Measurements from ENCODE around the gene RAD54L2. TPM values are rescaled to one million over a fixed set of nuclear protein-coding genes. Genes with fewer than 3 reads are reported as not detected.

RAD54L2 gene
- polyA plus RNA-seq, 3 donors = 3.6 to 7.3 (median 3.6) TPM

DNA sequence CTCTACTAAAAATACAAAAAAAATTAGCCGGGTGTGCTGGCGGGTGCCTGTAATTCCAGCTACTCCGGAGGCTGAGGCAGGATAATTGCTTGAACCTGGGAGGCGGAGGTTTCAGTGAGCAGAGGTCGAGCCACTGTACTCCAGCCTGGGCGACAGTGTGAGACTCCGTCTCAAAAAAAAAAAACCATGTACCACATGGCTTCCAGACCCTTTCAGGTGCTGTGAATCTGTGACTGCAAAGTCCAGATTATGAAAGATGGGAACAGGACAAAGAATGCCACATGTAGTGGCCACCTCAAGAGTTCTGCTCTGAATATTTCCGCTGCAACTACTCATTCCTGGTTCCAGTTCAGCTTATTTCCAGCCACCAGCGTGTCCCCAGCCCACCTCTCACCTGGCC, 30.3 kb upstream of the RAD54L2 start:
- intact Hi-C loops (cut with micrococcal nuclease) = loop anchor here in 1 of 2 donors (10.0 kb wide), 1 partner anchor 297 kb away; no protein-coding TSS in a partner anchor
- DNase-seq = no peak
- H3K27me3 ChIP-seq (ENCODE audit: control insufficient read depth in 2 of 2, insufficient read depth in 2 of 2, low read length in 2 of 2) = no peaks in the 10 kb centered on the region
- H3K4me2 ChIP-seq (replicated peaks; ENCODE audit: extremely low read depth, low read length, poor library complexity, severe bottlenecking) = no peak overlapping the region
- Mint-ChIP-seq H3K9me3 (no peaks in the 10 kb centered on the region), H3K27me3 (ENCODE audit: low read depth in 3 of 3) (peaks cover 0 to 3% (median 2%) of the 10 kb centered on the region in 3 donors), H3K27ac (no peak overlapping the region), H3K4me1 (peaks cover 10% of the 10 kb centered on the region), H3K36me3 (no peaks in the 10 kb centered on the region), H3K4me3 (no peak overlapping the region)
- TF ChIP-seq, protein P1, sequence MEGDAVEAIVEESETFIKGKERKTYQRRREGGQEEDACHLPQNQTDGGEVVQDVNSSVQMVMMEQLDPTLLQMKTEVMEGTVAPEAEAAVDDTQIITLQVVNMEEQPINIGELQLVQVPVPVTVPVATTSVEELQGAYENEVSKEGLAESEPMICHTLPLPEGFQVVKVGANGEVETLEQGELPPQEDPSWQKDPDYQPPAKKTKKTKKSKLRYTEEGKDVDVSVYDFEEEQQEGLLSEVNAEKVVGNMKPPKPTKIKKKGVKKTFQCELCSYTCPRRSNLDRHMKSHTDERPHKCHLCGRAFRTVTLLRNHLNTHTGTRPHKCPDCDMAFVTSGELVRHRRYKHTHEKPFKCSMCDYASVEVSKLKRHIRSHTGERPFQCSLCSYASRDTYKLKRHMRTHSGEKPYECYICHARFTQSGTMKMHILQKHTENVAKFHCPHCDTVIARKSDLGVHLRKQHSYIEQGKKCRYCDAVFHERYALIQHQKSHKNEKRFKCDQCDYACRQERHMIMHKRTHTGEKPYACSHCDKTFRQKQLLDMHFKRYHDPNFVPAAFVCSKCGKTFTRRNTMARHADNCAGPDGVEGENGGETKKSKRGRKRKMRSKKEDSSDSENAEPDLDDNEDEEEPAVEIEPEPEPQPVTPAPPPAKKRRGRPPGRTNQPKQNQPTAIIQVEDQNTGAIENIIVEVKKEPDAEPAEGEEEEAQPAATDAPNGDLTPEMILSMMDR (IDR thresholded peaks at IDR 0.05) = no peak
- 90% methylated on average over 9 of the region's 9 CpGs for WGBS (ENCODE audit: insufficient coverage)
- no peaks in the 10 kb centered on the region for H3K79me2 ChIP-seq (ENCODE audit: insufficient read depth, low read length)
- H2AFZ ChIP-seq (ENCODE audit: insufficient read depth, low read depth, low read length, poor library complexity, severe bottlenecking) = no peak overlapping the region
- H3K27ac ChIP-seq (ENCODE audit: low read depth in 1 of 2, low read length in 2 of 2) = no peak overlapping the region
- no peaks in the 10 kb centered on the region for H4K20me1 ChIP-seq (ENCODE audit: insufficient read depth, low read length)
- H3K9me3 ChIP-seq (replicated peaks in 1 of 2; ENCODE audit: control insufficient read depth in 1 of 2, insufficient read depth in 1 of 2, low read length in 2 of 2) = no peaks in the 10 kb centered on the region
- H3K9ac ChIP-seq (ENCODE audit: insufficient read depth, low read length, poor library complexity, severe bottlenecking) = no peak overlapping the region
- no peak overlapping the region for H3K4me3 ChIP-seq (replicated peaks in 1 of 3; ENCODE audit: low read depth in 2 of 3, low read length in 3 of 3)
- H3K4me1 ChIP-seq (ENCODE audit: control insufficient read depth in 1 of 2, insufficient read depth in 2 of 2, low read length in 2 of 2) = peaks cover 4 to 5% of the 10 kb centered on the region in 2 donors
- no peaks in the 10 kb centered on the region for H3K36me3 ChIP-seq (replicated peaks in 1 of 2; ENCODE audit: control insufficient read depth in 1 of 2, insufficient read depth in 2 of 2, low read length in 2 of 2)

DNA sequence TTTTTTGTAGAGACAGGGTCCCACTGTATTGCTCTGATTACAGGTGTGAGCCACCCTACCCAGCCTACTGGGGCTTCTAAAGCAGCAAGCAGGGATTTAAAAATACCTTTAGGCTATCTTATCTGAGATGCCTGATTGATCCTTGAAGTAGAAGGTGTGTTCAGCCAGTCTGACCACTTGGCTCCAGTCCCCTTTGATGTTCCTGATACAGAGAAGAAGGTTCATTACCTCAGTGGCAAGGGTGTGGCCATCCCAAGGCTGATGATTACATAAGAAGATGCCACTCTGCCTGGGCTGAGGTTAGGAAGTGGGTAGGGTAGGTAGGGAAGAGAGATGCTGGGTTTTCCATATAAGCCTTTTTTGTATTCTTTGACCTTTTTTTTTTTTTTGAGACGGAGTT, 27.5 kb upstream of the RAD54L2 start:
- no peak overlapping the region for H3K27ac Mint-ChIP-seq
- H3K9me3 ChIP-seq (replicated peaks in 1 of 2; ENCODE audit: control insufficient read depth in 1 of 2, insufficient read depth in 1 of 2, low read length in 2 of 2) = no peaks in the 10 kb centered on the region
- H3K9ac ChIP-seq (ENCODE audit: insufficient read depth, low read length, poor library complexity, severe bottlenecking) = no peak overlapping the region
- H2AFZ ChIP-seq (ENCODE audit: insufficient read depth, low read depth, low read length, poor library complexity, severe bottlenecking) = no peak overlapping the region
- WGBS (ENCODE audit: insufficient coverage) = no CpG with 5 or more reads among the region's 1 CpG
- H3K4me1 Mint-ChIP-seq = peaks cover 10% of the 10 kb centered on the region
- TF ChIP-seq, protein P1 (IDR thresholded peaks at IDR 0.05) = no peak
- H3K4me3 Mint-ChIP-seq = no peak overlapping the region
- no peak for DNase-seq
- H3K27me3 ChIP-seq (ENCODE audit: control insufficient read depth in 2 of 2, insufficient read depth in 2 of 2, low read length in 2 of 2) = no peaks in the 10 kb centered on the region
- H3K36me3 ChIP-seq (replicated peaks in 1 of 2; ENCODE audit: control insufficient read depth in 1 of 2, insufficient read depth in 2 of 2, low read length in 2 of 2) = no peaks in the 10 kb centered on the region
- no peak overlapping the region for H3K27ac ChIP-seq (ENCODE audit: low read depth in 1 of 2, low read length in 2 of 2)
- no peaks in the 10 kb centered on the region for H3K36me3 Mint-ChIP-seq
- H3K4me1 ChIP-seq (ENCODE audit: control insufficient read depth in 1 of 2, insufficient read depth in 2 of 2, low read length in 2 of 2) = peaks cover 4 to 5% of the 10 kb centered on the region in 2 donors
- no peaks in the 10 kb centered on the region for H3K9me3 Mint-ChIP-seq
- intact Hi-C loops (cut with micrococcal nuclease) = no loop called here
- H3K4me3 ChIP-seq (replicated peaks in 1 of 3; ENCODE audit: low read depth in 2 of 3, low read length in 3 of 3) = no peak overlapping the region
- peaks cover 0 to 2% (median 0%) of the 10 kb centered on the region in 3 donors for H3K27me3 Mint-ChIP-seq (ENCODE audit: low read depth in 3 of 3)
- no peaks in the 10 kb centered on the region for H3K79me2 ChIP-seq (ENCODE audit: insufficient read depth, low read length)
- no peaks in the 10 kb centered on the region for H4K20me1 ChIP-seq (ENCODE audit: insufficient read depth, low read length)
- no peak overlapping the region for H3K4me2 ChIP-seq (replicated peaks; ENCODE audit: extremely low read depth, low read length, poor library complexity, severe bottlenecking)

Data from CD14-positive monocyte (primary cell).